ENCODE measurements around the gene ZNF780A.

DNA sequence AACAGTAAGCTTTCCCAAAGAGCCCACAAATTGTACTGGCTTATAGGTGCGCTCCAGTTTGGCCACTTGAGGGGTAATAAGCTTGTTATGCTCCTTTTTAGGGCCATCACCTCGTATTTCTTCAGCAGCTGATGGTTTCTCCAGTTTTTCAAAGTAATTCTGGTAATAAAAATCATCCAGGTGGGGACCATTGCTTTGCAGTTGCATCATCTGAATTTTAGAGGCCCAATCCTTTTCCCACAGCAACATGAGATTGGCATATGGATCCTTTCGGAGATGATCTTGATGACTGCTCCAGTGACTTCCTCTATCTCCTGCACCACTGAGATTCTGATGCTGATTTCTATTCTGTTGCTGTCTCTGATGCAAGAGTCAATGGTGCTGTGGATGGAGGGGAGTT is 66.8 kb downstream of the ZNF780A start:
- TF ChIP-seq, protein P1, sequence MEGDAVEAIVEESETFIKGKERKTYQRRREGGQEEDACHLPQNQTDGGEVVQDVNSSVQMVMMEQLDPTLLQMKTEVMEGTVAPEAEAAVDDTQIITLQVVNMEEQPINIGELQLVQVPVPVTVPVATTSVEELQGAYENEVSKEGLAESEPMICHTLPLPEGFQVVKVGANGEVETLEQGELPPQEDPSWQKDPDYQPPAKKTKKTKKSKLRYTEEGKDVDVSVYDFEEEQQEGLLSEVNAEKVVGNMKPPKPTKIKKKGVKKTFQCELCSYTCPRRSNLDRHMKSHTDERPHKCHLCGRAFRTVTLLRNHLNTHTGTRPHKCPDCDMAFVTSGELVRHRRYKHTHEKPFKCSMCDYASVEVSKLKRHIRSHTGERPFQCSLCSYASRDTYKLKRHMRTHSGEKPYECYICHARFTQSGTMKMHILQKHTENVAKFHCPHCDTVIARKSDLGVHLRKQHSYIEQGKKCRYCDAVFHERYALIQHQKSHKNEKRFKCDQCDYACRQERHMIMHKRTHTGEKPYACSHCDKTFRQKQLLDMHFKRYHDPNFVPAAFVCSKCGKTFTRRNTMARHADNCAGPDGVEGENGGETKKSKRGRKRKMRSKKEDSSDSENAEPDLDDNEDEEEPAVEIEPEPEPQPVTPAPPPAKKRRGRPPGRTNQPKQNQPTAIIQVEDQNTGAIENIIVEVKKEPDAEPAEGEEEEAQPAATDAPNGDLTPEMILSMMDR (IDR thresholded peaks at IDR 0.05; ENCODE audit: low read depth, low read length) = no peak
- no peak for TF ChIP-seq EZH2phosphoT487 (IDR thresholded peaks at IDR 0.05; ENCODE audit: low read depth)

All from OCI-LY3 (cell line).